Lung (tissue), 12 donors: ENCODE results near the gene ELAC1. TPM values are rescaled to one million over a fixed set of nuclear protein-coding genes. Genes with fewer than 3 reads are reported as not detected.

ENCODE experiments used
- ATAC-seq: fragments of 200-7000 bp; cut with Tn5 transposase; one replicate; pipeline ENCODE4 v1.9.1; 2020; ENCODE audit warnings: moderate number of reproducible peaks; ENCODE audit not compliant: insufficient read depth, low FRiP score
- DNase-seq, 3 donors: peaks; one replicate each; pipeline ENCODE4 v3.0.0-alpha.2; 2013 to 2017
- H3K27ac ChIP-seq, 2 donors: one replicate each; pipeline ENCODE4 v1.5.1; 2013; ENCODE audit warnings: mild to moderate bottlenecking in 2 of 2, moderate library complexity in 2 of 2, control low read depth in 1 of 2, inconsistent platforms in 1 of 2, low read depth in 1 of 2, low read length in 1 of 2
- H3K27me3 ChIP-seq, 3 donors: one replicate each; pipeline ENCODE4 v1.5.1; 2013; ENCODE audit warnings: low read length in 2 of 3; ENCODE audit not compliant: control insufficient read depth in 3 of 3, insufficient read depth in 3 of 3
- H3K36me3 ChIP-seq, 4 donors: one replicate each; pipeline ENCODE4 v1.5.1; 2013; ENCODE audit warnings: low read length in 4 of 4, mild to moderate bottlenecking in 1 of 4, moderate library complexity in 1 of 4; ENCODE audit not compliant: control insufficient read depth in 4 of 4, insufficient read depth in 4 of 4
- H3K4me1 ChIP-seq, 5 donors: one replicate each; pipeline ENCODE4 v1.5.1; 2013; ENCODE audit warnings: low read length in 5 of 5, mild to moderate bottlenecking in 2 of 5, moderate library complexity in 1 of 5; ENCODE audit not compliant: control insufficient read depth in 5 of 5, insufficient read depth in 5 of 5
- H3K4me3 ChIP-seq: one replicate; pipeline ENCODE4 v1.5.1; 2013; ENCODE audit warnings: mild to moderate bottlenecking, control low read depth, moderate library complexity
- H3K9ac ChIP-seq, 2 donors: one replicate each; pipeline ENCODE4 v1.5.1; 2013; ENCODE audit warnings: low read length in 2 of 2, control low read depth in 1 of 2; ENCODE audit not compliant: insufficient read depth in 1 of 2
- H3K9me3 ChIP-seq, 4 donors: one replicate each; pipeline ENCODE4 v1.5.1; 2013; ENCODE audit warnings: low read length in 3 of 4, mild to moderate bottlenecking in 1 of 4, moderate library complexity in 1 of 4; ENCODE audit not compliant: control insufficient read depth in 4 of 4, insufficient read depth in 3 of 4
- CTCF ChIP-seq: IDR thresholded peaks from 2 replicates; pipeline ENCODE4 v1.5.1; 2012; ENCODE audit warnings: mild to moderate bottlenecking; ENCODE audit errors: control extremely low read depth, extremely low read depth
- WGBS, 2 donors: extraction: QIAGEN DNeasy Blood & Tissue Kit; methylation state at CpG; one replicate each; pipeline ENCODE4 v1.1.7; 2013; 5-methylcytosine and 5-hydroxymethylcytosine counted together
- polyA plus RNA-seq, 2 donors: library from polyadenylated mRNA; stranded (reverse); fragments of 200-250 nt; gene quantifications; one replicate each; pipeline ENCODE4 v1.2.1, GENCODE V29; 2013
- total RNA-seq, 2 donors: library from RNA; depleted of rRNA in 1 of 2; stranded (reverse); fragments of >200 nt in 1 of 2; gene quantifications; one replicate each; pipeline ENCODE4 v1.2.1, GENCODE V29; 2014 to 2021
- donor health status: control.
- donor health status: control.
- donor health status: Bipolar disorder and iron deficiency.
- donor health status: healthy.
- donor health status: DM: yes; HTN: yes; CAD: no.

ELAC1 gene
- total and polyA plus RNA-seq, 4 donors = 5.0 to 10.2 (median 5.6) TPM

DNA sequence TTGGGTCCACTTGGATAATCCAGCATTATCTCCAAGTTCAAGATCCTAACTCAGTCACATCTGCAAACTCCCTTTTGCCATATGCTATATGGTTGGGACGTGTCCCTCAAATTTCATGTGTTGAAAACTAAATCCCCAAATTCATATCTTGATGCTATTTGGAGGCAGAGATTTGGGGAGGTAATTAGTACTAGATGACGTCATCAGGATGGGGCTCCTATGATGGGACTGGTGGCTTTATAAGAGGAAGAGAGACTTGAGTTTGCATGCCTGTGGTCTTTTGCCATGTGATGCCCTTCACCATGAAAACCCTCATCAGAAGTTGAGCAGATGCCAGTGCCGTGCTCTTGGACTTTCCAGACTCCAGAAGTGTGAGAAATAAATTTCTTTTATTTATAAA is 45.4 kb downstream of the ELAC1 start:
- 89 to 97% methylated on average over 3 of the region's 3 CpGs for WGBS, 2 donors
- Histone ChIP-seq H3K9ac (no peak overlapping the region), H3K9me3 (peaks cover 0 to 3% (median 0%) of the 10 kb centered on the region in 4 donors), H3K4me1 (peaks cover 0 to 5% (median 0%) of the 10 kb centered on the region in 5 donors), H3K27me3 (no peaks in the 10 kb centered on the region), H3K4me3 (no peak overlapping the region), H3K27ac (no peak overlapping the region), H3K36me3 (no peaks in the 10 kb centered on the region)
- DNase-seq (no peak), ATAC-seq (no peak)
- TF ChIP-seq CTCF = no peak

- no peaks in the 10 kb centered on the region for H3K27me3 ChIP-seq
- no peaks in the 10 kb centered on the region for H3K36me3 ChIP-seq
- H3K4me3 ChIP-seq = no peak overlapping the region
- H3K9ac ChIP-seq = no peak overlapping the region
- ATAC-seq (no peak), DNase-seq (no peak)
- no peak for TF ChIP-seq CTCF
- peaks cover 0 to 3% (median 0%) of the 10 kb centered on the region in 4 donors for H3K9me3 ChIP-seq
- WGBS, 2 donors = 85 to 86% methylated on average over 8 of the region's 8 CpGs
- H3K27ac ChIP-seq = no peak overlapping the region
- H3K4me1 ChIP-seq = no peaks in the 10 kb centered on the region
Observed at GRCh38 chr18:51017140-51017879, 49.5 kb downstream of the ELAC1 start.

- H3K9ac ChIP-seq = no peak overlapping the region
- no peak overlapping the region for H3K27ac ChIP-seq
- H3K4me3 ChIP-seq = no peak overlapping the region
- H3K27me3 ChIP-seq = no peaks in the 10 kb centered on the region
- ATAC-seq (no peak), DNase-seq (no peak)
- WGBS, 2 donors = 88 to 93% methylated on average over 5 of the region's 5 CpGs
- no peaks in the 10 kb centered on the region for H3K4me1 ChIP-seq
- TF ChIP-seq CTCF = no peak
- peaks cover 0 to 6% (median 0%) of the 10 kb centered on the region in 4 donors for H3K36me3 ChIP-seq
- H3K9me3 ChIP-seq = no peaks in the 10 kb centered on the region
Observed at GRCh38 chr18:51020536-51020935, 52.7 kb downstream of the ELAC1 start.
